OCI-LY7 (cell line): ENCODE measurements around the gene STAMBPL1. TPM values are rescaled to one million over a fixed set of nuclear protein-coding genes. Genes with fewer than 3 reads are reported as not detected.

Experiments
- BruUV-seq: library from RNA; stranded (reverse); fragments of 400-500 nt; replicated peaks from 2 replicates; lab custom pipeline; 2021; lab: Mats Ljungman, UMichigan
- CTCF ChIA-PET: fragments of 300-600 bp; sonication (Branson Sonifier 250); formaldehyde crosslinking; loops from one replicate; lab custom pipeline; 2022; ENCODE audit warnings: antibody characterized with exemption; ENCODE audit not compliant: unreplicated experiment; lab: Charles Lee
- POLR2A ChIA-PET: fragments of 300-600 bp; sonication (Branson Sonifier 250); formaldehyde crosslinking; loops from one replicate; lab custom pipeline; 2022; ENCODE audit warnings: antibody characterized with exemption; lab: Charles Lee
- DNase-seq: peaks from one replicate; pipeline ENCODE4 v3.0.0-alpha.2; 2015; ENCODE audit warnings: low spot score
- H2AFZ ChIP-seq: fragments of 200-600 bp; sonication (generic), shearing (Covaris generic); 2 replicates; pipeline ENCODE4 v1.6.1; 2014; ENCODE audit warnings: mild to moderate bottlenecking, antibody characterized with exemption, low read length, moderate library complexity
- H3K27ac ChIP-seq: fragments of 200-600 bp; sonication (generic); 2 replicates; pipeline ENCODE4 v1.5.1; 2014; ENCODE audit warnings: mixed run types, low read depth, mild to moderate bottlenecking, moderate library complexity, low read length, inconsistent platforms; ENCODE audit not compliant: poor library complexity, severe bottlenecking
- H3K36me3 ChIP-seq: fragments of 200-600 bp; sonication (generic); 2 replicates; pipeline ENCODE4 v1.6.1; 2014; ENCODE audit warnings: mild to moderate bottlenecking, antibody characterized with exemption, low read length, moderate library complexity, mixed read lengths; ENCODE audit not compliant: insufficient read depth
- H3K4me1 ChIP-seq: fragments of 200-600 bp; sonication (generic); 2 replicates; pipeline ENCODE4 v1.5.1; 2014; ENCODE audit warnings: mild to moderate bottlenecking, low read length; ENCODE audit not compliant: insufficient read depth, poor library complexity, severe bottlenecking
- H3K4me2 ChIP-seq: fragments of 200-600 bp; sonication (generic); 2 replicates; pipeline ENCODE4 v1.6.1; 2014; ENCODE audit warnings: mild to moderate bottlenecking, low read length
- H3K4me3 ChIP-seq: fragments of 200-600 bp; sonication (generic); 2 replicates; pipeline ENCODE4 v1.5.1; 2014; ENCODE audit warnings: mild to moderate bottlenecking, low read depth, low read length; ENCODE audit not compliant: poor library complexity, severe bottlenecking
- H3K79me2 ChIP-seq: fragments of 200-600 bp; sonication (generic); 2 replicates; pipeline ENCODE4 v1.6.1; 2016; ENCODE audit warnings: low read depth, mild to moderate bottlenecking, low read length, moderate library complexity, mixed read lengths; ENCODE audit not compliant: insufficient read depth
- H3K9me2 ChIP-seq: fragments of 200-600 bp; sonication (generic); 2 replicates; pipeline ENCODE4 v1.6.1; 2016; ENCODE audit warnings: mild to moderate bottlenecking, low read length, mixed read lengths; ENCODE audit not compliant: insufficient read depth
- H3K9me3 ChIP-seq: fragments of 200-600 bp; sonication (generic); 2 replicates; pipeline ENCODE4 v1.6.1; 2014; ENCODE audit warnings: mild to moderate bottlenecking, mixed run types, low read length, mixed read lengths
- H4K20me1 ChIP-seq: fragments of 200-600 bp; sonication (generic); 2 replicates; pipeline ENCODE4 v1.6.1; 2014; ENCODE audit warnings: mild to moderate bottlenecking, antibody characterized with exemption, low read length, moderate library complexity, mixed read lengths; ENCODE audit not compliant: insufficient read depth
- CTCF ChIP-seq: fragments of 200-600 bp; sonication (generic); conservative IDR thresholded peaks from 2 replicates; pipeline ENCODE4 v1.5.1; 2014; ENCODE audit warnings: mild to moderate bottlenecking, antibody characterized with exemption, low read length, moderate library complexity, mixed read lengths
- EZH2phosphoT487 ChIP-seq: fragments of 200-600 bp; sonication (generic); IDR thresholded peaks from 2 replicates; pipeline ENCODE4 v1.6.1; 2018; ENCODE audit warnings: low read depth, borderline replicate concordance, mild to moderate bottlenecking, mixed run types, antibody characterized with exemption, low read length, moderate library complexity, mixed read lengths
- intact Hi-C: fragments of 100-400 bp; cut with micrococcal nuclease; formaldehyde crosslinking; loops from one replicate; pipeline ENCODE4 v1.10.0; 2022; ENCODE audit not compliant: unreplicated experiment
- total RNA-seq, 2 experiments: library from RNA; depleted of rRNA in 1 of 2; stranded (reverse); fragments of >200 nt in 1 of 2; shearing (Covaris generic) in 1 of 2; gene quantifications; 2 replicates each; pipeline ENCODE4 v1.2.3, GENCODE V29; 2014 to 2022

The STAMBPL1 gene
- total RNA-seq, 2 experiments from 2014 or later = 44.4 to 47.2 TPM

- TF ChIP-seq EZH2phosphoT487 (no peak), CTCF (no peak)
- no peak overlapping the region for H3K4me2 ChIP-seq
- H3K4me3 ChIP-seq = no peak overlapping the region
- H3K4me1 ChIP-seq = no peaks in the 10 kb centered on the region
- no peak overlapping the region for H2AFZ ChIP-seq
- H3K27ac ChIP-seq = no peak overlapping the region
- no peaks in the 10 kb centered on the region for H3K9me2 ChIP-seq
- no peaks in the 10 kb centered on the region for H3K36me3 ChIP-seq
- H4K20me1 ChIP-seq = no peaks in the 10 kb centered on the region
- H3K79me2 ChIP-seq = no peaks in the 10 kb centered on the region
- ChIA-PET POLR2A (no interaction called here), CTCF (no interaction called here)
- no peaks in the 10 kb centered on the region for H3K9me3 ChIP-seq
- intact Hi-C loops = no loop called here
- DNase-seq = no peak
- BruUV-seq = no TSS peak
Measured at GRCh38 chr10:88866454-88866853, 13.6 kb upstream of the STAMBPL1 start.

- POLR2A ChIA-PET = interaction anchor here (0.8 to 2.5 kb wide), 7 partner anchors 10 to 61 kb away, joined by 3 to 10 read pairs (median 4); partner anchors contain the start of gene STAMBPL1
- H3K36me3 ChIP-seq = no peaks in the 10 kb centered on the region
- H3K9me2 ChIP-seq = no peaks in the 10 kb centered on the region
- H3K4me1 ChIP-seq = no peaks in the 10 kb centered on the region
- DNase-seq = no peak
- no peaks in the 10 kb centered on the region for H3K9me3 ChIP-seq
- CTCF ChIA-PET = no interaction called here
- intact Hi-C loops = no loop called here
- no peak overlapping the region for H2AFZ ChIP-seq
- H3K4me2 ChIP-seq = no peak overlapping the region
- no TSS peak for BruUV-seq
- no peaks in the 10 kb centered on the region for H4K20me1 ChIP-seq
- no peaks in the 10 kb centered on the region for H3K79me2 ChIP-seq
- H3K27ac ChIP-seq = no peak overlapping the region
- TF ChIP-seq CTCF = no peak
- TF ChIP-seq EZH2phosphoT487 = no peak
- H3K4me3 ChIP-seq = no peak overlapping the region
Measured at GRCh38 chr10:88870089-88870488, 10.0 kb upstream of the STAMBPL1 start.

GRCh38 chr10:88873757-88874156 lies 6.3 kb upstream of the STAMBPL1 start:
- Histone ChIP-seq H3K79me2 (no peaks in the 10 kb centered on the region), H3K4me3 (no peak overlapping the region), H2AFZ (no peak overlapping the region), H4K20me1 (no peaks in the 10 kb centered on the region), H3K36me3 (no peaks in the 10 kb centered on the region), H3K9me2 (no peaks in the 10 kb centered on the region), H3K9me3 (no peaks in the 10 kb centered on the region), H3K4me2 (no peak overlapping the region), H3K4me1 (peaks cover 19% of the 10 kb centered on the region), H3K27ac (no peak overlapping the region)
- DNase-seq = no peak
- no TSS peak for BruUV-seq
- POLR2A ChIA-PET = no interaction called here
- CTCF ChIA-PET = no interaction called here
- intact Hi-C loops = no loop called here
- TF ChIP-seq CTCF = no peak
- TF ChIP-seq EZH2phosphoT487 = no peak
